HTR-8/SVneo (cell line): ENCODE results near the gene HNRNPCL4.
"Not testable (repeated sequence)": the region's sequence is repeated elsewhere in the genome, so short reads cannot be mapped to it uniquely, and the experiment has no call there.

Experiments
- DNase-seq: peaks from one replicate; pipeline ENCODE4 v3.0.0; 2011; ENCODE audit warnings: low spot score, mixed read lengths; ENCODE audit not compliant: insufficient read length
- FAIRE-seq: peaks from 2 replicates; lab custom pipeline; 2011; peaks lifted over from hg19 to GRCh38; lab: Jason Lieb, UNC

HNRNPCL4 gene

DNA sequence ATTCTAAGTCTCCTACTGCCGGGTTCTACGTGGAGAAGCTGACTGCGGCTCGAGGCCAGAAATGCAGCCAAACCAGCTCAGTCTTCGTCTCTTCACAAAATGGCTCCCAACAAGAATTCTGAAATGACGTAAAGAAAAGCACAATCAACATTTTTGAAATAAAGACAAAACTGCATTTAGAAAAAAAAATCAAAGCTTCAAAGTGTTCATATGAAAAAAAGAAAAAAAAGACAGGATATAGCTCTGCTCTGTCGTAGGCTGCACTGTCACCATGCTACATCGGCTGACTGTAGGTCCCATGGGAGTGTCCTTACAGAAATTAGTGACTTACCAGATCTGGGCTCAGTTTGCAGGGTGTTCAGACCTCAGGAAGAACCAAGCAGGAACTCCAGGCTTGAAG, at the start of gene HNRNPCL4:
Gene HNRNPCL4 (minus strand): TSS at position 101 of the 400 bp plus-strand sequence. CDS start 164 bp downstream, outside the sequence.
- not testable (repeated sequence) for DNase-seq, FAIRE-seq

DNA sequence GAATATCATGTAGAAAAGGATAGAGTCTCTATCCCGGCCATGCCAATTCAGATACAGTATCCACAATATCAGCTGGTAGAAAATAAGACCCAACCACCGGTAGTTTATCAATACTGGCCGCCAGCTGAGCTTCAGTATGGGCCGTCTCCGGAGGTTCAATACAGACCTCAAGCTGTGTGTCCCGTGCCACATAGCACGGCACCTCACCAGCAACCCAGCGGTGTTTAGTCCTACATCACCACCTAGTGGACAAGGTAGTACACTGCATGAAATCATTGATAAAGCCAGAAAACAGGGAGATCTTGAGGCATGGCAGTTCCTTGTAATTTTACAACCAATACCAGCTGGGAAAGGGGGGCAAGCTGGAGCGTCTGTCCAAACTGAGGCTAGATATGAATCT, 43.3 kb upstream of the HNRNPCL4 start:
- FAIRE-seq, DNase-seq: not testable (repeated sequence)

DNA sequence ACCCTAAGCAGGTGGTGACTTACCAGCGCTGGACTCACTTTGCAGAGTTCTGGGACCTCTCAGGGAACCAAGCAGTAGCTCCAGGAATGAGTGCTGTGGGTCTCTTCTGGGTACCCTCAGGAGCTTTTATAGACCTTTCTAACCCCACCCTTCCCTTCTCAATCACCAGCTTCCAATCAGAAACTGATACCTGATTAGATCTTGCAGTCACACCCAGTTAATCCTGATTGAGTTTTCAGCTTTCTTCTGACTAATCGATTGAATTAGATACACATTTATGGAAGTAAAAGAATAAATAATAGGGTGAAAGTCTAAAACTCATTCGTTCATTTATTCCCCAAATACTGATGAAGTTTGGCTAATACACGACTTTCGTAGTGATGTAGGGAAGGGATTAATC, 35.9 kb upstream of the HNRNPCL4 start, which contains the start of gene PRAMEF13:
Gene PRAMEF13 (minus strand): TSS at position 101 of the 400 bp plus-strand sequence. CDS start 1,820 bp downstream, outside the sequence.
- not testable (repeated sequence) for FAIRE-seq, DNase-seq

DNA sequence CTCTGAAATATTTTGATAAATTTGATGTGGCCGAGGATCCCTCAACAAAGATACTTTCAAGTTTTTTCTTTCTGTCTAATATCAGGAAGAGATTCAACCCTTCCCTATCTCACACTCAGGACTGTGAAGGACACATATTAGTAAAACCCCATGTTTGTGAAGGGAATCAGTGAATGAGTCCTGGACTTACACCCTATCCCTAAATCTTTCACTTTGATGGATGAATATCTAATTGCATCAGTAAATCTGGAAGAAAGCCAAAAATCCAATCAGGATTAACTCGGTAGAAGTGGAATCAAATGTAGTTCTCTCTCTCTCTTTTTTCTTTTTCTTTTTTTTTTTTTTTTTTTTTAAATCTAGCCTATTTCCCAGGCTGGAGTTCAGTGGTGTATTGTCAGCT, 6.1 kb upstream of the HNRNPCL4 start, which contains the start of gene PRAMEF9:
Gene PRAMEF9 (plus strand): TSS at position 301 of the 400 bp plus-strand sequence. CDS start 3,433 bp downstream, outside the sequence.
- FAIRE-seq, DNase-seq: not testable (repeated sequence)

DNA sequence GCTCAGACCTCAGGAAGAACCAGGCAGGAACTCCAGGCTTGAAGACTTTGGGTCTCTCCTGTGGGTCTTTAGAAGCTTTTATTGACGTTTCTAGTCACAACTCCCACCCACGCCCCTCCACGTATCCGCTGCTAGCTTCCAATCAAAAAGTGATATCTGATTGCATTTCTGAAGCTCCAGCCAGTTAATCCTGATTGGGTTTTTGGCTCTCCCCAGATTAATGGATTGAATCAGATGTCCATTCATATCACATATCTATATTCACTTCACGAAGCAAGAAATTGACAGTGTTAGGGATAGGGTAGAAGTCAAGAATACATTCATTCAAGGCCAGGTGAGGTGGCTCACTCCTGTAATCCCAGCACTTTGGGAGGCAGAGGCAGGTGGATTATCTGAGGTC, 9.5 kb downstream of the HNRNPCL4 start, which contains the start of gene PRAMEF26:
Gene PRAMEF26 (minus strand): TSS at position 101 of the 400 bp plus-strand sequence. CDS start 2,914 bp downstream, outside the sequence.
- not testable (repeated sequence) for DNase-seq, FAIRE-seq

DNA sequence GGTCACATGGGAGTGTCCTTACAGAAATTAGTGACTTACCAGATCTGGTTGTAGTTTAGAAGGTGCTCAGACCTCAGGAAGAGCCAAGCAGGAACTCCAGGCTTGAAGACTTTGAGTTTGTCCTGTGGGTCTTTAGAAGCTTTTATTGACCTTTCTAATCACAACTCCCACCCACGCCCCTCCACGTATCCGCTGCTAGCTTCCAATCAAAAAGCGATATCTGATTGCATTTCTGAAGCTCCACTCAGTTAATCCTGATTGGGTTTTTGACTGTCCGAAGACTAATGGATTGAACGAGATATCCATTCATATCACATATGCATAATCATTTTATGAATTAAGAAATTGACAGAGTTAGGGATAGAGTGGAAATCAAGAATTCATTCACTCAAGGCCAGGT, 48.7 kb downstream of the HNRNPCL4 start, which contains the start of gene HNRNPCL2:
Gene HNRNPCL2 (minus strand): TSS at position 101 of the 400 bp plus-strand sequence. CDS start 454 bp downstream, outside the sequence.
- not testable (repeated sequence) for DNase-seq, FAIRE-seq
